Transverse colon (tissue), 4 donors: Measurements from ENCODE around the gene SPAG4.

Source experiments
- CTCF ChIP-seq, 5 experiments: fragments of 200-600 bp in 3 of 5; fragments of 450-650 bp in 2 of 5; sonication (generic) in 3 of 5; IDR thresholded peaks; 1 replicate in 2 of 5; 2 replicates in 3 of 5; pipeline ENCODE4 v1.5.1; 2016 to 2017; ENCODE audit warnings: antibody characterized with exemption in 5 of 5, inconsistent platforms in 3 of 5, mild to moderate bottlenecking in 2 of 5, moderate library complexity in 1 of 5
- EP300 ChIP-seq: sonication (generic); formaldehyde crosslinking; IDR thresholded peaks from one replicate; pipeline ENCODE4 v1.6.1; 2017; ENCODE audit warnings: antibody characterized with exemption, low read depth
- POLR2A ChIP-seq: fragments of 450-650 bp; IDR thresholded peaks from one replicate; pipeline ENCODE4 v1.6.1; 2016; ENCODE audit warnings: antibody characterized with exemption, mild to moderate bottlenecking, moderate library complexity
- POLR2AphosphoS5 ChIP-seq, 3 donors: sonication (generic); formaldehyde crosslinking; IDR thresholded peaks; one replicate each; pipeline ENCODE4 v1.6.1; 2016; ENCODE audit warnings: antibody characterized with exemption in 3 of 3

DNA sequence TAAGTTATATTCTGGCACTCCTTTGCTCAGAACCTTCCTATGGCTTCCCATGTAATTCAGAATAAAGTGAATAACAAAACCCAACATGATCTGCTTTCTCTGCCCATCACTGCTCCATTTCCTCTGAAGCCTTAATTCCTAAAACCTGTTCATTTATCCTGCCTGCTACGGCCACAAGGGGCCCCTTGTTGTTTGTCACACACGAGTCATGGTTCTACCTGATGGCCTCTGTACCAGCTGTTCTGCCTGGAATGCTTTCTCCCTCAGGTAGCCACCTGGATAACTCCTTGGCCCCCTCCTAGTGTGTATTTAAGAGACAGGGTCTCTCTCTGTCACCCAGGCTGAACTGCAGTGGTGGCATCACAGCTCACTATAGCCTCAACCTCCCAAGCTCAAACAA lies 47.0 kb upstream of the SPAG4 start:
- no peak for TF ChIP-seq POLR2AphosphoS5 (IDR thresholded peaks at IDR 0.05)
- peak in 4 of 5 experiments; percentile 25 to 42 (median 28) for TF ChIP-seq CTCF (IDR thresholded peaks at IDR 0.05)
- no peak for TF ChIP-seq EP300
- TF ChIP-seq POLR2A, result no peak
